Mesendoderm (in vitro differentiated cells): ENCODE data around the gene LYAR.

ENCODE experiments used
- DNase-seq: peaks from one replicate; pipeline ENCODE4 v3.0.0; 2013
- H2AK5ac ChIP-seq: 2 replicates; pipeline ENCODE4 v1.6.1; 2013; ENCODE audit warnings: low read length, inconsistent platforms
- H2BK120ac ChIP-seq: 2 replicates; pipeline ENCODE4 v1.6.1; 2013; ENCODE audit warnings: low read depth, mild to moderate bottlenecking, low read length, moderate library complexity, mixed read lengths
- H2BK15ac ChIP-seq: replicated peaks from 2 replicates; pipeline ENCODE4 v1.6.1; 2013; ENCODE audit warnings: low read depth, mild to moderate bottlenecking, moderate library complexity
- H2BK5ac ChIP-seq: 2 replicates; pipeline ENCODE4 v1.6.1; 2013; ENCODE audit warnings: low read length, inconsistent platforms
- H3K18ac ChIP-seq: 2 replicates; pipeline ENCODE4 v1.6.1; 2013; ENCODE audit warnings: mild to moderate bottlenecking, low read length, mixed read lengths
- H3K23ac ChIP-seq: one replicate; pipeline ENCODE4 v1.6.1; 2013; ENCODE audit warnings: low read length
- H3K27ac ChIP-seq: 2 replicates; pipeline ENCODE4 v1.5.1; 2013; ENCODE audit warnings: low read depth, mild to moderate bottlenecking, inconsistent platforms, low read length, moderate library complexity
- H3K27me3 ChIP-seq: 2 replicates; pipeline ENCODE4 v1.6.1; 2013; ENCODE audit warnings: low read length, control low read depth, mild to moderate bottlenecking, inconsistent platforms; ENCODE audit not compliant: insufficient read depth, poor library complexity
- H3K36me3 ChIP-seq: 2 replicates; pipeline ENCODE4 v1.6.1; 2013; ENCODE audit warnings: low read length, inconsistent platforms; ENCODE audit not compliant: control insufficient read depth, insufficient read depth
- H3K4ac ChIP-seq: one replicate; pipeline ENCODE4 v1.6.1; 2013; ENCODE audit warnings: low read depth, mild to moderate bottlenecking, low read length, moderate library complexity
- H3K4me1 ChIP-seq: 2 replicates; pipeline ENCODE4 v1.6.1; 2013; ENCODE audit warnings: low read depth, low read length, inconsistent platforms; ENCODE audit not compliant: control insufficient read depth
- H3K4me2 ChIP-seq: 2 replicates; pipeline ENCODE4 v1.6.1; 2013; ENCODE audit warnings: low read length
- H3K4me3 ChIP-seq: 2 replicates; pipeline ENCODE4 v1.5.1; 2013; ENCODE audit warnings: mild to moderate bottlenecking, low read length
- H3K56ac ChIP-seq: one replicate; pipeline ENCODE4 v1.6.1; 2013; ENCODE audit warnings: low read length
- H3K79me1 ChIP-seq: 2 replicates; pipeline ENCODE4 v1.6.1; 2013; ENCODE audit warnings: low read length, inconsistent platforms
- H3K79me2 ChIP-seq: 2 replicates; pipeline ENCODE4 v1.6.1; 2013; ENCODE audit warnings: mild to moderate bottlenecking, low read length; ENCODE audit not compliant: control insufficient read depth, insufficient read depth
- H3K9ac ChIP-seq: 2 replicates; pipeline ENCODE4 v1.6.1; 2013; ENCODE audit warnings: low read length, inconsistent platforms
- H4K5ac ChIP-seq: one replicate; pipeline ENCODE4 v1.6.1; 2013; ENCODE audit warnings: low read length
- H4K8ac ChIP-seq: one replicate; pipeline ENCODE4 v1.6.1; 2013; ENCODE audit warnings: low read depth, mild to moderate bottlenecking, control low read depth, low read length, moderate library complexity
- WGBS: extraction: QIAGEN DNeasy Blood & Tissue Kit; methylation state at CpG from one replicate; pipeline ENCODE4 v1.1.7; 2013; ENCODE audit warnings: low lambda C conversion rate, missing lambda C conversion rate; ENCODE audit not compliant: insufficient coverage; ENCODE audit errors: extremely low coverage; 5-methylcytosine and 5-hydroxymethylcytosine counted together

LYAR gene

DNA sequence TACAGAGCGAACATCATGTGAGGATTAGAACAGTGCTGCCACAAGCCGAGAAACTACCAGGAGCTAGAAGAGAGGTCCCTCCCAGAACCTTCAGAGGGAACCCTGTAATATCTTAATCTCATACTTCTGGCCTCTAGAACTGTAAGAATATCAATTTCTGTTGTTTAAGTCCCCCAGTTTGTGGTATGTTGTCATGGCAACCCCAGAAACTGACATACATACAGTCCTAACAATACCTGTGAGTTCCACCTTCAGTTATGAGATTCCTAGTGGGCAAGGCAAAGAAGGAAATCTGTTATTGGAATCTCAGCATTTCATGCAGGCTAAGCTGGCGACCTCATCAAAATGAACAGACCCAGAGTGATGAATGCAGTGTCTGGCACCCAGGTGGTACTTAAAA, 42.6 kb upstream of the LYAR start:
- no peak overlapping the region for H2BK5ac ChIP-seq
- no peak overlapping the region for H2BK120ac ChIP-seq
- no peak overlapping the region for H4K5ac ChIP-seq
- H3K4me2 ChIP-seq = no peak overlapping the region
- WGBS = no CpG with 5 or more reads among the region's 3 CpGs
- H3K27ac ChIP-seq = no peak overlapping the region
- no peak overlapping the region for H2AK5ac ChIP-seq
- no peaks in the 10 kb centered on the region for H3K36me3 ChIP-seq
- no peak overlapping the region for H3K18ac ChIP-seq
- no peak overlapping the region for H3K4ac ChIP-seq
- no peak overlapping the region for H4K8ac ChIP-seq
- H2BK15ac ChIP-seq = no peak overlapping the region
- H3K56ac ChIP-seq = no peak overlapping the region
- H3K27me3 ChIP-seq = no peaks in the 10 kb centered on the region
- H3K4me3 ChIP-seq = no peak overlapping the region
- no peak overlapping the region for H3K9ac ChIP-seq
- no peaks in the 10 kb centered on the region for H3K79me2 ChIP-seq
- H3K79me1 ChIP-seq = no peaks in the 10 kb centered on the region
- no peak for DNase-seq
- H3K4me1 ChIP-seq = no peaks in the 10 kb centered on the region
- H3K23ac ChIP-seq = no peak overlapping the region

DNA sequence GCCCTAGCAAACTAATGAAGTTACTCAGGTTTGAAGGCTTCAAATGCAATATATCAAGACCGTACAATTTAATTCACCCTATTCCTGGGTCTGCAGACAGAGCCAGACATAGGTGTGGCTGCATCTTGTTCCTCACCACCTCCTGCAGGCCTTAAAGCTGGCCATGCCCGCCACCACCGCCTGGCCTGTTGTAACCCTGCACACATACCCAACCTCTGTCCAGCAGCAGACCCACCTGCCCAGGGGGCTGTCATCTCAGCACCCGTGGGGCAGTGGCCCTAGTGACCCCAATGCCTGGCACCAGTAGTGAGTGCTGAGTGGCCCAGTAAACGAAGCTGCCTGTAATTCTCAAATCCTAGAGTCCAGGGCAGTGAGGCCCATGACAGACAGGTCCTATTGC, 40.8 kb upstream of the LYAR start:
- H2BK120ac ChIP-seq = no peak overlapping the region
- no peaks in the 10 kb centered on the region for H3K36me3 ChIP-seq
- no peak overlapping the region for H4K8ac ChIP-seq
- H2AK5ac ChIP-seq = no peak overlapping the region
- H3K79me1 ChIP-seq = no peaks in the 10 kb centered on the region
- no peak for DNase-seq
- WGBS = no CpG with 5 or more reads among the region's 5 CpGs
- no peak overlapping the region for H3K4ac ChIP-seq
- no peaks in the 10 kb centered on the region for H3K79me2 ChIP-seq
- H2BK5ac ChIP-seq = no peak overlapping the region
- no peak overlapping the region for H3K56ac ChIP-seq
- no peak overlapping the region for H3K23ac ChIP-seq
- no peaks in the 10 kb centered on the region for H3K4me1 ChIP-seq
- no peak overlapping the region for H3K9ac ChIP-seq
- H3K4me2 ChIP-seq = no peak overlapping the region
- H3K18ac ChIP-seq = no peak overlapping the region
- no peak overlapping the region for H2BK15ac ChIP-seq
- H3K27me3 ChIP-seq = no peaks in the 10 kb centered on the region
- no peak overlapping the region for H3K4me3 ChIP-seq
- H4K5ac ChIP-seq = no peak overlapping the region
- H3K27ac ChIP-seq = no peak overlapping the region

- H3K4me3 ChIP-seq = no peak overlapping the region
- H3K36me3 ChIP-seq = no peaks in the 10 kb centered on the region
- H3K23ac ChIP-seq = no peak overlapping the region
- H3K18ac ChIP-seq = no peak overlapping the region
- no peak overlapping the region for H3K4me2 ChIP-seq
- H2BK5ac ChIP-seq = no peak overlapping the region
- H3K27me3 ChIP-seq = no peaks in the 10 kb centered on the region
- no peak for DNase-seq
- no peak overlapping the region for H2AK5ac ChIP-seq
- no peak overlapping the region for H4K5ac ChIP-seq
- H3K79me1 ChIP-seq = no peaks in the 10 kb centered on the region
- WGBS = no CpG with 5 or more reads among the region's 10 CpGs
- H3K79me2 ChIP-seq = no peaks in the 10 kb centered on the region
- H2BK15ac ChIP-seq = no peak overlapping the region
- no peak overlapping the region for H4K8ac ChIP-seq
- H3K4me1 ChIP-seq = no peaks in the 10 kb centered on the region
- no peak overlapping the region for H3K27ac ChIP-seq
- H3K56ac ChIP-seq = no peak overlapping the region
- no peak overlapping the region for H2BK120ac ChIP-seq
- no peak overlapping the region for H3K4ac ChIP-seq
- H3K9ac ChIP-seq = no peak overlapping the region
Observed at GRCh38 chr4:4329496-4329895, 39.5 kb upstream of the LYAR start.

GRCh38 chr4:4328840-4329239, 38.9 kb upstream of the LYAR start:
- Histone ChIP-seq H2BK5ac (no peak overlapping the region), H3K27ac (no peak overlapping the region), H3K4me3 (no peak overlapping the region), H3K18ac (no peak overlapping the region), H3K27me3 (no peaks in the 10 kb centered on the region), H3K9ac (no peak overlapping the region), H3K23ac (no peak overlapping the region), H4K8ac (no peak overlapping the region), H3K4ac (no peak overlapping the region), H3K56ac (no peak overlapping the region), H3K36me3 (no peaks in the 10 kb centered on the region), H3K79me2 (no peaks in the 10 kb centered on the region), H2AK5ac (no peak overlapping the region), H3K4me1 (peaks cover under 1% of the 10 kb centered on the region), H3K4me2 (no peak overlapping the region), H2BK15ac (no peak overlapping the region), H2BK120ac (no peak overlapping the region), H3K79me1 (no peaks in the 10 kb centered on the region), H4K5ac (no peak overlapping the region)
- DNase-seq = no peak
- WGBS = no CpG with 5 or more reads among the region's 4 CpGs

- H2BK15ac ChIP-seq = no peak overlapping the region
- H3K9ac ChIP-seq = no peak overlapping the region
- H4K8ac ChIP-seq = no peak overlapping the region
- no peak overlapping the region for H2AK5ac ChIP-seq
- no peaks in the 10 kb centered on the region for H3K36me3 ChIP-seq
- no peak overlapping the region for H3K27ac ChIP-seq
- H3K79me1 ChIP-seq = no peaks in the 10 kb centered on the region
- WGBS = no CpG with 5 or more reads among the region's 1 CpG
- no peak overlapping the region for H3K56ac ChIP-seq
- H2BK120ac ChIP-seq = no peak overlapping the region
- no peak overlapping the region for H2BK5ac ChIP-seq
- no peak overlapping the region for H3K18ac ChIP-seq
- H4K5ac ChIP-seq = no peak overlapping the region
- DNase-seq = no peak
- H3K4me3 ChIP-seq = no peak overlapping the region
- H3K4ac ChIP-seq = no peak overlapping the region
- H3K4me2 ChIP-seq = no peak overlapping the region
- H3K79me2 ChIP-seq = no peaks in the 10 kb centered on the region
- no peaks in the 10 kb centered on the region for H3K27me3 ChIP-seq
- H3K4me1 ChIP-seq = peaks cover 3% of the 10 kb centered on the region
- no peak overlapping the region for H3K23ac ChIP-seq
Observed at GRCh38 chr4:4328206-4328605, 38.3 kb upstream of the LYAR start.

DNA sequence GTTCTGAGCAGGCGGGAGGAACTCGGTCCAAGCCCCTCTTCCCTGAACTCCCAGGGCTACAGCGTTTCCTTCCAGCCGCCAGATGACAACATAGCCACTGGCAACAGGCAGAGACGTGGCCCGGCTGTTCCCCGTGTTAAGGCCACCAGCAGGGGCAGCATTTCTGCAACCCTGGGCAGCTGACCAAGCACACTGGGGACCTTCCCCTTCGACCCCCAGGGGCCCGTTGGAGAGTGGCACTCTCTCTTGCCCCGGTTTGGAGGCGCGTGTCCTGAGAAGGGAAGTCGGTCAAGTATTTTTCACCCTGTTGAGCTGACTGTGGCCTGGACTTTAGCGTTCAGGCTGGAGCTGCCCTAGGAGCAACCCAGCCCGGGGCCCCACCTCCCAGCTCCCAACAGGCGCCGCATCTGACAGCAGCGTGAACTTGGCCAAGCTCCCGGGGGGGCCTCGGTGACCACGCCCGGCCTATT, 37.7 kb upstream of the LYAR start:
- Histone ChIP-seq H3K79me1 (no peaks in the 10 kb centered on the region), H2BK120ac (no peak overlapping the region), H4K5ac (no peak overlapping the region), H2AK5ac (no peak overlapping the region), H3K56ac (peak overlapping the region; percentile 60), H4K8ac (no peak overlapping the region), H3K4me1 (peaks cover 3% of the 10 kb centered on the region), H3K4ac (no peak overlapping the region), H3K23ac (no peak overlapping the region), H2BK15ac (no peak overlapping the region), H3K27ac (no peak overlapping the region), H3K4me2 (no peak overlapping the region), H3K36me3 (no peaks in the 10 kb centered on the region), H3K4me3 (no peak overlapping the region), H2BK5ac (no peak overlapping the region), H3K27me3 (no peaks in the 10 kb centered on the region), H3K9ac (peak overlapping the region; percentile 40), H3K79me2 (no peaks in the 10 kb centered on the region), H3K18ac (no peak overlapping the region)
- no CpG with 5 or more reads among the region's 22 CpGs for WGBS
- DNase-seq = peak; percentile 91
